Esophagus squamous epithelium (tissue), 5 donors: ENCODE measurements around the gene FRMD5. TPM values are rescaled to one million over a fixed set of nuclear protein-coding genes. Genes with fewer than 3 reads are reported as not detected.

Experiments
- DNase-seq: peaks from one replicate; lab custom pipeline; 2025; lab: John Stamatoyannopoulos, UW
- H3K27ac ChIP-seq, 4 donors: fragments of 200-600 bp; sonication (generic); one replicate each; pipeline ENCODE4 v1.5.1; 2016 to 2019; ENCODE audit warnings: mild to moderate bottlenecking in 1 of 4
- H3K27me3 ChIP-seq, 4 donors: fragments of 200-600 bp; sonication (generic); 1 replicate in 3 of 4; 2 replicates in 1 of 4; pipeline versions ENCODE4 v1.5.1 to v1.6.0; 2017 to 2021; ENCODE audit warnings: antibody characterized with exemption in 1 of 4
- H3K36me3 ChIP-seq, 3 donors: fragments of 200-600 bp; sonication (generic); one replicate each; pipeline ENCODE4 v1.5.1; 2016 to 2019
- H3K4me1 ChIP-seq, 3 donors: fragments of 200-600 bp; sonication (generic); one replicate each; pipeline ENCODE4 v1.5.1; 2017 to 2019
- H3K4me3 ChIP-seq, 4 donors: fragments of 200-600 bp; sonication (generic); 1 replicate in 3 of 4; 2 replicates in 1 of 4; pipeline ENCODE4 v1.5.1; 2016 to 2019; ENCODE audit warnings: mild to moderate bottlenecking in 2 of 4, moderate library complexity in 1 of 4
- H3K9me3 ChIP-seq, 3 donors: fragments of 200-600 bp; sonication (generic); one replicate each; pipeline ENCODE4 v1.5.1; 2016 to 2019
- CTCF ChIP-seq, 6 experiments: fragments of 450-650 bp in 4 of 6; fragments of 200-600 bp in 2 of 6; sonication (generic) in 2 of 6; IDR thresholded peaks; one replicate each; pipeline ENCODE4 v1.5.1; 2016 to 2019; ENCODE audit warnings: antibody characterized with exemption in 6 of 6, mild to moderate bottlenecking in 4 of 6, moderate library complexity in 4 of 6
- POLR2A ChIP-seq, 4 donors: fragments of 450-650 bp; IDR thresholded peaks; one replicate each; pipeline ENCODE4 v1.6.1; 2017; ENCODE audit warnings: antibody characterized with exemption in 4 of 4, mild to moderate bottlenecking in 4 of 4, moderate library complexity in 3 of 4
- WGBS, 2 donors: methylation state at CpG; one replicate each; pipeline ENCODE4 v1.1.5; 2018; 5-methylcytosine and 5-hydroxymethylcytosine counted together
- intact Hi-C: fragments of 100-400 bp; cut with DNase I; formaldehyde crosslinking; loops from one replicate; pipeline ENCODE4 v1.15.0; 2022
- total RNA-seq, 4 donors: library from RNA; depleted of rRNA; stranded (reverse); fragments of >200 nt; gene quantifications; one replicate each; pipeline ENCODE4 v1.1.0, GENCODE V29; 2016
- donor health status: DM: yes; HTN: yes; CAD: no.

The FRMD5 gene
- total RNA-seq, 4 donors from 2014 or later, result 0.19 TPM; not detected in 3

- Histone ChIP-seq H3K27ac (no peak overlapping the region), H3K4me1 (no peaks in the 10 kb centered on the region), H3K36me3 (no peaks in the 10 kb centered on the region), H3K27me3 (no peaks in the 10 kb centered on the region), H3K9me3 (no peaks in the 10 kb centered on the region), H3K4me3 (no peak overlapping the region)
- WGBS, 2 donors, result 42 to 70% methylated on average over 1 of the region's 1 CpG
- TF ChIP-seq POLR2A (IDR thresholded peaks at IDR 0.05) (no peak), CTCF (IDR thresholded peaks at IDR 0.05) (no peak)
- intact Hi-C loops, result no loop called here
- DNase-seq, result no peak
Observed at GRCh38 chr15:43893956-43894355, 301.1 kb downstream of the FRMD5 start.

- TF ChIP-seq CTCF (IDR thresholded peaks at IDR 0.05) (no peak), POLR2A (IDR thresholded peaks at IDR 0.05) (no peak)
Observed at GRCh38 chr15:43889042-43889441, 306.0 kb downstream of the FRMD5 start.

GRCh38 chr15:43887901-43888300 is 307.2 kb downstream of the FRMD5 start:
- intact Hi-C loops, result no loop called here
- H3K27me3 ChIP-seq, result no peaks in the 10 kb centered on the region
- no peaks in the 10 kb centered on the region for H3K9me3 ChIP-seq
- H3K4me3 ChIP-seq, result no peak overlapping the region
- H3K4me1 ChIP-seq, result no peaks in the 10 kb centered on the region
- no peak for DNase-seq
- H3K27ac ChIP-seq, result no peak overlapping the region
- no peak for TF ChIP-seq CTCF (IDR thresholded peaks at IDR 0.05)
- no peak for TF ChIP-seq POLR2A (IDR thresholded peaks at IDR 0.05)
- H3K36me3 ChIP-seq, result no peaks in the 10 kb centered on the region
- WGBS, 2 donors, result 79 to 86% methylated on average over 5 of the region's 5 CpGs

More at GRCh38 chr15:43889042-43889441, 306.0 kb downstream of the FRMD5 start:
- intact Hi-C loops, result no loop called here
- Histone ChIP-seq H3K36me3 (no peaks in the 10 kb centered on the region), H3K9me3 (no peaks in the 10 kb centered on the region), H3K27me3 (no peaks in the 10 kb centered on the region), H3K4me1 (no peaks in the 10 kb centered on the region), H3K4me3 (no peak overlapping the region), H3K27ac (no peak overlapping the region)
- no peak for DNase-seq
- WGBS, 2 donors, result 94 to 97% methylated on average over 3 of the region's 3 CpGs

- intact Hi-C loops, result no loop called here
- TF ChIP-seq POLR2A (IDR thresholded peaks at IDR 0.05), result no peak
- no peak for TF ChIP-seq CTCF (IDR thresholded peaks at IDR 0.05)
- Histone ChIP-seq H3K27ac (no peak overlapping the region), H3K9me3 (no peaks in the 10 kb centered on the region), H3K4me1 (no peaks in the 10 kb centered on the region), H3K27me3 (no peaks in the 10 kb centered on the region), H3K4me3 (no peak overlapping the region), H3K36me3 (no peaks in the 10 kb centered on the region)
- DNase-seq, result no peak
- 53 to 71% methylated on average over 2 to 4 of the region's 4 CpGs for WGBS, 2 donors
Observed at GRCh38 chr15:43886558-43886957, 308.5 kb downstream of the FRMD5 start.

- intact Hi-C loops, result no loop called here
- TF ChIP-seq POLR2A (IDR thresholded peaks at IDR 0.05) (no peak), CTCF (IDR thresholded peaks at IDR 0.05) (no peak)
- 100% methylated on average over 3 of the region's 3 CpGs; no CpG with 5 or more reads in 1 of the 2 donors for WGBS, 2 donors
- no peak for DNase-seq
- Histone ChIP-seq H3K4me1 (no peaks in the 10 kb centered on the region), H3K27ac (no peak overlapping the region), H3K9me3 (no peaks in the 10 kb centered on the region), H3K27me3 (no peaks in the 10 kb centered on the region), H3K4me3 (no peak overlapping the region), H3K36me3 (no peaks in the 10 kb centered on the region)
Observed at GRCh38 chr15:43883571-43883970, 311.5 kb downstream of the FRMD5 start.
